GM19455 (cell line): ENCODE results near the gene ACSS1.

Experiments
- ATAC-seq: cut with Tn5 transposase; IDR thresholded peaks from one replicate; pipeline ENCODE4 v1.9.1; 2021; ENCODE audit not compliant: unreplicated experiment

ACSS1 gene

GRCh38 chr20:24996449-24997377 is 61.2 kb downstream of the ACSS1 start:
- no peak for ATAC-seq

GRCh38 chr20:24995741-24996448 is 62.0 kb downstream of the ACSS1 start:
- no peak for ATAC-seq

- no peak for ATAC-seq
Observed at GRCh38 chr20:24994470-24995368, 63.2 kb downstream of the ACSS1 start.

DNA sequence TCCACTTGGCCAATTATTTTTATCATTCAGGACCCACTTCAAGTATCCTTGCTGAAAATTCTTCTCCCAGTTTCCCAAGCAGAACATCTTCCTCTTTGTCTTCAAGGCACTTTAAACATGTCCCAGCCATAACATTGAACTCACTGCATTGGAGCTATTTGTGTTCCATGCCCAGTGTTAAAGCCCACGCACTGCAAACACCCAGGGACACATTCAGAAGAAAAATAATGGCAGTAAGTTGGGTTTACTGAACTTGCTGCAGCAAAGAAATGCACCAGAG is 63.8 kb downstream of the ACSS1 start:
- ATAC-seq = no peak

DNA sequence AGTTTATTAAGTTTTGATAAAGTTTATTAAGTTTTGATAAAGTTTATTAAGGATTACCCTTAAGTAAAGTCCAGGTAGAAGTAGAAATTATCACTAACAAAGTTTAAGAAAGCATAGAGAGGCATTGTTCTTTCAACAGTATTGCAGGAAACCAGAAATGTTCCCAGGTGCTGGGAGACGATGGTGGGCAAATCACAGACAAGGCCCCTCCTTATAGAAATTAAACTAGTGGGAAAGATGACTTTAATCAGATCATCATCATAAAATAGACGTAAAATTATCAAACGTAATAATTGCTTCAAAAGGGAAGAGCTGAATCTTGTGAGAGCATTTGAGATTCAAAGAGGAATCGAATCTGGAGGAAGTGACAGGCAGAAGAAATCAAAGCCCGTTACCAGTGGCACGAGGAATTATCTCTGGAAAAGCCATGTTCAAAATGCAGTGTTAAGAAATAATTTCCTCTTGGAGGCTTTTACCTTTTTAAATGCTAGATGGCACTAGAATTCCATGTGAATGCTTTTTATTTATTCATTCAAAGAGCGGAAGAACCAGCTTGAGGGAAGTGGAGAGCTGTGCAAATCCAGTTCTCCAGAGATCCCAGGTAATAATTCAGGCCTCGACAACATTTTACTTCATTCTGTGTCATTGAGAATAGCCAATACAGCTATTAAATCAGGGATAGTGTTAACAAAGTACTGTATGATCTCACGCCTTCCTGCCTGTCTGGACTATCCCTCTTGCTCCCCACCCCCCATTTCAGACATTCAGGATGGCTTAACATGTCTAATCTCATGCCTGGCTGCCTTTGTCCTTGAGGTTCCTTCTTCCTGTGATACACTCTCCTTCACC is 64.4 kb downstream of the ACSS1 start:
- no peak for ATAC-seq

- peak; percentile 97 for ATAC-seq
Observed at GRCh38 chr20:24992487-24993205, 65.3 kb downstream of the ACSS1 start, which contains the start of gene APMAP. TSS of gene APMAP (minus strand) at chr20:24992751. CDS start at chr20:24992688, 63 bp downstream.

- ATAC-seq = peak; percentile 38
Observed at GRCh38 chr20:24991897-24992486, 65.9 kb downstream of the ACSS1 start.

- ATAC-seq = no peak
Observed at GRCh38 chr20:24990810-24991252, 67.1 kb downstream of the ACSS1 start.

GRCh38 chr20:24989162-24989561 is 68.8 kb downstream of the ACSS1 start:
- ATAC-seq = no peak

DNA sequence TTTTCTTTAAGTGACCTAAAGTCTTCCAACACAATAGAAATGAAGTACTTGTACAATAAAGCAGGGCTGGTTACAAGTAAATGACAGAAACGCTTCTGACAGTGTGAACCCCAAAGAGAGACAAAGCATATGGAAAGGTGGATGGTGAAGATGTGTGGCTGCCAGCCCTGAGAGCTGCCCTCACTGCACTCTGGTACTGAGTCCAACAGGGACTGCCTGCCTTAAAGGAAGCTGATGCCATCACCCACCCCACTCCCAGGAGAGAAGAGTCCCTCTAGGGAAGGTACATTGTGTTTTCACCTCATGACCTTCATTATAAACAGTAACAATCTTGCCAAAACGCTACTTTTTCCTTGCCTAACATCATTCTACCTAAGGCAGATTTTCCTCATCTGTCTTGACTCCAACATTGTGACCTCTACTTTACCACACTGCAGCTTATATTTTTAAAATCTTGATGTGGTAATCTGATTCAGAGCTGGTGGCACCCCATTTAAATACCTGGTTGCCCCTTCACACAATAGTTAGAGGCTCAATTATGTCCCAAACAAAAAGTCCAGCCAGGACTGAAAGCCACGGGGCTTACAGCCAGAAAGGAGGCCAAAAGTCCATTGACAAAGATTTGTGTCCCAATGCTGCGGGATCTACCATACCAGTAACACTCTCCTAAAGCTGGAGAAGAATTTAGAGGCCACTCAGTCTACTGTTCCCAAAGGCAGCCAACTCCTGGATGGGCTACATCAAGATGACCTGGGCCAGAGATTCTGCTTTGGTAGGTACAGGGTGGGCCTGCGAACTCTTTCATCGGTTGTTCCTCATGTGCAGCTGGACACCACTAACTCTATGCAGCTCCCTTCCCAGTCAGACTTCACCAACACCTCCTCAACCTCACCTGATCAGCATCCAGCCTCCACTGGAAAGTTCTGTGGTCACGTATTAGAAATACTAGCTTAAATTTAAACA is 69.8 kb downstream of the ACSS1 start:
- ATAC-seq = no peak

- ATAC-seq = no peak
Observed at GRCh38 chr20:24987244-24987643, 70.7 kb downstream of the ACSS1 start.

- no peak for ATAC-seq
Observed at GRCh38 chr20:24986436-24987015, 71.4 kb downstream of the ACSS1 start.

- no peak for ATAC-seq
Observed at GRCh38 chr20:24985802-24986201, 72.1 kb downstream of the ACSS1 start.

DNA sequence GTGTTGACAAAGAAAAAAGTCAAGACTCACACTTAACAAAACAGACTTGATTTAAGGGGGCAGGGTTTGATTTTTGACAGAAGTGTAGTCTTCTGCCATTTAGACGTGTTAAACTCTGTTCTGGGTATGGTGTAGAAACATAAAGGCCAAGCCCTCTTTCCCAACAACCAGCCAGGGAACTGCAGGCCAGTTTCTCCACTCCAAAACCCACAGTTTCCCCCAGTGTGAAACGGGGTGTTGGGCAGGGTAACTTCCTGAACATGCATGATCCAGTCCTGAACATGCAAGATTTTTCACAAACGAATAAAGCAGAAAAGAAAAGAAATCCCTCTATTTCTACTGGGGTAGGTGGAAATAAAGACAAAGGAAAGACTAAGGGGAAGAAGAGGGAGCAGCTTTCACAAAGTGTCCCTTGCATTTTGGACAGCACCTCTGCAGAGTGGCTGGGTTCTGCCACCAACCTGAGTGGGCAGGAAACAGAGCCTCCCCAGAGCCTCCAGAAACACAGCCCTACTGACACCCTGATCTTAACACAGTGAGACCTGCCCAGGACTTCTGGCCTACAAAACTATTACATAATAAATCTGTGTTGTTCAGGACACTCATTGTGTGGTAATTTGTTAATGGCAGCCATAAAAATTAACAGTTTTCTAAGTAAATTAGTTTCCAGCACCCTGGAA is 72.8 kb downstream of the ACSS1 start:
- no peak for ATAC-seq

- no peak for ATAC-seq
Observed at GRCh38 chr20:24983896-24984295, 74.0 kb downstream of the ACSS1 start.

- no peak for ATAC-seq
Observed at GRCh38 chr20:24981790-24982189, 76.1 kb downstream of the ACSS1 start.

- no peak for ATAC-seq
Observed at GRCh38 chr20:24981282-24981681, 76.7 kb downstream of the ACSS1 start.
